Left ventricle myocardium superior (tissue), 1 donor: Measurements from ENCODE around the gene TMEM79. TPM values are rescaled to one million over a fixed set of nuclear protein-coding genes. Genes with fewer than 3 reads are reported as not detected.

ENCODE experiments used
- total RNA-seq: library from RNA; stranded (reverse); fragmentation: NEBNext Ultra II Directional; extraction: Animal tissue kit (Norgen Biotek cat#: 25700); gene quantifications from one replicate; pipeline ENCODE4 v1.2.1, GENCODE V29; 2021
- donor health status: DM: no; HTN: yes; CAD: no; lungs with severe emphysema.

The TMEM79 gene
- total RNA-seq, 1 donor from 2014 or later = 1.5 TPM

Other genes starting within 250 kb of the TMEM79 start
- gene UBQLN4, start 230.5 kb upstream of the TMEM79 start, total RNA-seq = 33.9 TPM
- 65.6 TPM for gene LAMTOR2, start 229.5 kb upstream of the TMEM79 start, total RNA-seq
- not detected for gene RAB25, start 223.2 kb upstream of the TMEM79 start, total RNA-seq
- gene MEX3A, start 201.9 kb upstream of the TMEM79 start, total RNA-seq = 0.17 TPM
- 252 TPM for gene LMNA, start 169.6 kb upstream of the TMEM79 start, total RNA-seq
- gene SEMA4A, start 130.7 kb upstream of the TMEM79 start, total RNA-seq = 0.69 TPM
- gene SLC25A44, start 90.2 kb upstream of the TMEM79 start, total RNA-seq = 15.3 TPM
- gene PMF1, start 71.3 kb upstream of the TMEM79 start, total RNA-seq = 65.1 TPM
- gene BGLAP, start 42.1 kb upstream of the TMEM79 start, total RNA-seq = 1.1 TPM
- 0.32 TPM for gene PAQR6, start 36.3 kb upstream of the TMEM79 start, total RNA-seq
- 84.5 TPM for gene SMG5, start 1.5 kb upstream of the TMEM79 start, total RNA-seq
- 16.0 TPM for gene GLMP, start 11.4 kb downstream of the TMEM79 start, total RNA-seq
- not detected for gene VHLL, start 15.0 kb downstream of the TMEM79 start, total RNA-seq
- gene CCT3, start 54.0 kb downstream of the TMEM79 start, total RNA-seq = 131 TPM
- gene TSACC, start 54.2 kb downstream of the TMEM79 start, total RNA-seq = not detected
- not detected for gene RHBG, start 84.9 kb downstream of the TMEM79 start, total RNA-seq
- gene MEF2D, start 216.4 kb downstream of the TMEM79 start, total RNA-seq = 116 TPM